H7 (cell line): ENCODE results near the gene VPS9D1. TPM values are rescaled to one million over a fixed set of nuclear protein-coding genes. Genes with fewer than 3 reads are reported as not detected.

Experiments
- DNase-seq: peaks from one replicate; pipeline ENCODE4 v3.0.0; 2012
- H3K27me3 ChIP-seq: 2 replicates; pipeline ENCODE4 v1.6.0; 2011; ENCODE audit warnings: mild to moderate bottlenecking, low read length; ENCODE audit not compliant: control insufficient read depth, insufficient read depth
- H3K36me3 ChIP-seq: replicated peaks from 2 replicates; pipeline ENCODE4 v1.5.1; 2011; ENCODE audit warnings: low read length; ENCODE audit not compliant: control insufficient read depth, insufficient read depth
- H3K4me3 ChIP-seq: 2 replicates; pipeline ENCODE4 v1.5.1; 2011; ENCODE audit warnings: low read depth, mild to moderate bottlenecking, control low read depth, low read length, moderate library complexity; ENCODE audit not compliant: insufficient read depth
- total RNA-seq: library from RNA; depleted of rRNA; stranded (reverse); fragments of >200 nt; shearing (Covaris generic); gene quantifications from 2 replicates; pipeline ENCODE4 v1.2.3, GENCODE V29; 2014; rRNA removed

Gene VPS9D1, protein sequence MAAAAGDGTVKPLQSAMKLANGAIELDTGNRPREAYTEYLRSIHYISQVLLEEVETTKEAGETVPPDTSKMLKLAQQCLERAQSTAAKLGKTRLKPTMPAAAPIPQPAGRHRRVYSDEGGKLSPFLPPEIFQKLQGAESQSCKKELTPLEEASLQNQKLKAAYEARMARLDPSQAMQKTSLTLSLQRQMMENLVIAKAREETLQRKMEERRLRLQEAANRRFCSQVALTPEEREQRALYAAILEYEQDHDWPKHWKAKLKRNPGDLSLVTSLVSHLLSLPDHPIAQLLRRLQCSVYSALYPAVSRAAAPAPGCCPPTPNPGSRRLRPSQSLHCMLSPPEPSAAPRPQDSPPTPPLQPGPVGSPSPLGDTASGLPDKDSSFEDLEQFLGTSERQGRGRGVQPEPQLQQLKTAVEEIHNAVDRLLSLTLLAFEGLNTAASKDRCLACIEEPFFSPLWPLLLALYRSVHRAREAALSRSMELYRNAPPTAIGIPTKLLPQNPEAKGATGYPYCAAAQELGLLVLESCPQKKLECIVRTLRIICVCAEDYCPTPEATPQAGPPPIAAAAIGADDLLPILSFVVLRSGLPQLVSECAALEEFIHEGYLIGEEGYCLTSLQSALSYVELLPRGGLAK
- 1.9 and 4.5 TPM in 2 replicates for total RNA-seq

DNA sequence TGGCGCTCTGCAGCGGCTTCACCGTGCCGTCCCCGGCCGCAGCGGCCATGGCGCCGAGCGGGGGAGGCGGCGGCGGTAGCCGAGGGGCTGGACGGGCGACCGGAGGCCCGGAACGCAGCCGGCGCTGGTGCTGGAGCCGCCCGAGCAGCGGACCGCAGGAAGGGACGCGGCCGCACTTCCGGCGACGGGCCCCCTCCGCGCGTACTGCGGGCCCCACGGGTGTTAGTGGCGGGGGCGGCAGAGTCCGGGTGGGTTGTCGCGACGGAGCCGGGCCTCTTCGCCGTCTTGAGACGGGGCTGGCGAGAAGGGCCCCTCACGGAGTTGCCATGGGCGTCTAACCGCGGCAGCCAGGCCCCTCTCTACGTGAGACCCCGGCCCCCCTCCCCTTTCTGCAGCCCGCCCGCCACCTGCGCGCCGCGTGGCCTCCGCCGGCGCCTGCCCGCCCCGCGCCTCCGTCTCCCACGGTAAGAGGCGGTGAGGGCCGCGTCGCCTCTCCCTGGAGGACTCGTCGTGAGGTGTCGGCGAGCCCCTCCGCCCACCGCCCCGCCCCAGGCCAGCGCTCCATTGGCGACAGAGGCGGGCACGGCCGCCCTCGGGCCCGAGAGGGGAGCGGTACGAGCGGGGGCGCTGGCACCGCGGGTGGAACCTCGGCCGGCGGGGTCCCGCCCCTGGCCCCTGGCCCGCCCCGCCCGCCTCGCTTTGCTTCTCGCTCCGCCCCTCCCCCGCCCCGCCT, at the start of gene VPS9D1, which contains the start of gene ZNF276:
VPS9D1 (minus strand) TSS at position 86 of the 733 bp plus-strand sequence; CDS start at position 49, 37 bp downstream.
ZNF276 (plus strand) TSS at position 725 of the 733 bp plus-strand sequence. CDS start 104 bp downstream, outside the sequence.
- Histone ChIP-seq H3K36me3 (no peaks in the 10 kb centered on the region; the same call in 1 of the 2 replicates), H3K27me3 (peaks cover 20% of the 10 kb centered on the region), H3K4me3 (peak within 1 kb of the TSS; percentile 70)
- DNase-seq = peak; percentile 97

DNA sequence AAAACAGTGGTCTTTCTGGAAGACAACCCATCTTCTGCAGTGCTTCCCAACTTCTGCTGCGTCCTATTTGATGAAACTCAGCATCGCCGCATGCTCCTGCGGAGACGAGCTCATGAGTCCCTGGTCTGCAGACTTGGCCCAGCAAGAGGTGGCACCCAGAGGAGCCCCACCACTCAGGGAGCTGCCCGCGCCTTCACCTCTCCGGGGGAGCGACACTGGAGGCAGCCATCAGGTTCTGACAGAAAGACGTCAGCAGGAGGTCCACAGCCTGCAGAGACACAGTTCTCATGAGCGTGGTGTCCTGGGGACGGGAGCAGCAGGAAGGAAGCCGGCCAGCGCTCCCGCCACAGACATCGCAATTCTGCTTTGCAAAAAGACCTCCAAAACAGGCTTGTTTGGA, 49.7 kb upstream of the VPS9D1 start:
- H3K36me3 ChIP-seq = peaks cover 45% of the 10 kb centered on the region
- peak; percentile 34 for DNase-seq
- no peak overlapping the region for H3K4me3 ChIP-seq
- H3K27me3 ChIP-seq = no peaks in the 10 kb centered on the region

DNA sequence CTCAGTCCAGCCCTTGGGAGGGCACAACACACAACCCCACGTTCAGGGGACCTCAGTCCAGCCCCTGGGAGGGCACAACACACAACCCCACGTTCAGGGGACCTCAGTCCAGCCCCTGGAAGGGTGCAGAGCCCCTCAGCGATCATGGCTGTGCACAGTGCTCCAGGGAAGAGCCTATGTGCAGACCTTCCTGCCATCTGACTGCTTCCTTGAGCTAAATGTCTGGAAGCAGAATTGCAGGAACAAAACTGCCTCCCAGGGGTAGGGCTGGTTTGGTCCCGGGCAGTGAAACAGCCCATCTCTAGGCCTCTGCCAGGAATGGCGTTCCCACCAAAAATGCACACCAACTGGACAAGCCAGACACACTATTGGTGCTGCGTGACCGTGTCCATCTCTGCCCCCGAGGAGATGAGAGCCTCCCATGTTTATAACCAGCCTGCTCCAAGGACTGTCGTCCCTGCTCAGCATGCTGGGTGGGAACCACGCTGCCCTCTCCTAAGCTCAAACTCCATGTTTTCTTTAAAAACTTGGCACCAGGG, 44.7 kb upstream of the VPS9D1 start:
- H3K27me3 ChIP-seq = no peaks in the 10 kb centered on the region
- peak; percentile 16 for DNase-seq
- no peak overlapping the region for H3K4me3 ChIP-seq
- peaks cover 43% of the 10 kb centered on the region for H3K36me3 ChIP-seq

DNA sequence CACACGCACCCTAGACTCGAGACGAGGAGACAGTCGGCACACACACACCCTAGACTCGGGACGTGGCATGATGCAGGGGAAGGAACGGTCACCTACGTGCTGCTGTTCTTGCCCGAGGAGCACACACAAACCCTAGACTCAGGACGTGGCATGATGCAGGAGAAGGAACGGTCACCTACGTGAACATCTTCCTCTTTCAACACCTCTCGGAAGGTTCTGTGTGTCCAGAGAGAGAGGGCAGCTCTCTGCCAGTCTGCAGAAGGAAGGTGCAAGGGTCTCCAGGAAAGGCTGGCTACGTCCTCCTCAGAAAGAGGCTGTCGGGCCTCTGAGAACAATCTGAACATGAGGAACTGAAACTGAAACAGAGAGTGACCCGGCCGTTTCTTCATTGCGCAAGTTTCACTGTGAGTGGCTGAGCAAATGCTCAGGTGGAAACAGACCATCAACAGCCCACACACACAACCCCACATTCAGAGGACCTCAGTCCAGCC, 44.1 kb upstream of the VPS9D1 start:
- peak; percentile 8 for DNase-seq
- Histone ChIP-seq H3K36me3 (peaks cover 38% of the 10 kb centered on the region), H3K4me3 (no peak overlapping the region), H3K27me3 (no peaks in the 10 kb centered on the region)

DNA sequence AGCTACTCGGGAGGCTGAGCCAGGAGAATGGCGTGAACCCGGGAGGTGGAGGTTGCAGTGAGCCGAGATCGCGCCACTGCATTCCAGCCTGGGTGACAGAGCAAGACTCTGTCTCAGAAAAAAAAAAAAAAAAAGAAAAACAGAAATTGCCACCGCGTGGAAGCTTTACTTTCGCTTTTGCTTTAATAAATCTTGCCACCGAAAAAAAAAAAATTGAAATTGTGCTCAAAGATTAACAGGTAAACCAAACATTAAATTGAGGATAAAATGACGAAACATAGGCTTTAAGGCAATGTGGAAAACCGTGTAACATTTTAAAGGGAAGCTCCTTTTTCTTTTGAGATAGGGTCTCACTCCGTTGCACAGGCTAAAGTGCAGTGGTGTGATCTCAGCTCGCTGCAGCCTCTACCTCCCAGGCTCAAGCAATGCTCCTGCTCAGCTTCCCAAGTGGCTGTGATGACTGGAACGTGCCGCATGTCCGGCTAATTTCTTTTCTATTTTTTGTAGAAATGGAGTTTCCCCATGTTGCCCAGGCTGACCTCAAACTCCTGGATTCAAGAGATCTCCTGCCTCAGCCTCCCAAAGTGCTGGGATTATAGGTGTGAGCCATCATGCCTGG, 40.7 kb upstream of the VPS9D1 start:
- H3K27me3 ChIP-seq = no peaks in the 10 kb centered on the region
- peaks cover 46% of the 10 kb centered on the region for H3K36me3 ChIP-seq
- H3K4me3 ChIP-seq = no peak overlapping the region
- no peak for DNase-seq

DNA sequence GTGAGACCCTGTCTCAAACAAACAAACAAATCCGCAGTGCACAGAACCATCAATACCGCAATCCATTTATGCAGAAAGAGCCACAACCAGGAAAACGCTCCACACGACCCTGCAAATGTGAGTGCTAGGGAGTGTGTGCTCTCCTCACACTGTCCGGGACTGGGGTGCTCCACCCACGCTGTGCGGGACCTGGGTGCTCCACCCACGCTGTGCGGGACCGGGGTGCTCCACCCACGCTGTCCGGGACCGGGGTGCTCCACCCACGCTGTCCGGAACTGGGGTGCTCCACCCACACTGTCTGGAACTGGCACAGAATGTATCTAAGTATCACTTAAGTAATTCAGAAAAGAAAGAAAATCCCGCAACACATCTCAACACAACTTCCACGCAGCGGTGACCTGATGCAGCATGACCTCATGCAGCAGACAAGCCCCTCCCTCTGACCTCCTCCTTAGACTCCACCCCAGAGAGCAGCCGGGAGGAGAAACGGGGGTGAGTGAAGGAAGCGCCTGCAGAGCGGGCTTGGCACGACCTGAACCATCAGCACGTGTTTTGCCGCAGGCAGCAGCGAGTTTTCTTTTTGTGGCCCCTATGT, 39.1 kb upstream of the VPS9D1 start:
- H3K36me3 ChIP-seq = peaks cover 39% of the 10 kb centered on the region
- DNase-seq = no peak
- no peak overlapping the region for H3K4me3 ChIP-seq
- H3K27me3 ChIP-seq = no peaks in the 10 kb centered on the region

DNA sequence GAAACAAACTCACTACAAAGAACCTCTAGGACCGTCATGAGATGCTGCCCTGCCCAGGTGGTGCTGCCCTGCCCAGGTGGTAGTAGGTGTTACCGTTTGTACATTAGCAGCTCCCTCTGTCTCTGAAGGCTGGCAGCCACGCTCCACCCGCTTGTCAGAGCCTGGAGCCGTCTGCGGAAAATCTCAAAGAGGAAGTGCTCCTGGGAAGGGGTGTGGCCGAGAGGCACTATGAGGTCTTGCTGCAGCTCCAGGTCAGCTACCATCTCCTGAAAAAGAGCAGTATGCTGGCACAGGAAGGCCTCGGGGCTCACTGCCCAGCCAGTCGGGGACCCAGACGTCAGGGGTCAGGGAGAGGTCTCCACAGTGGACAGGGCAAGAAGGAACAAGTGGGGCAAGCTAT, 28.9 kb upstream of the VPS9D1 start:
- Histone ChIP-seq H3K27me3 (no peaks in the 10 kb centered on the region), H3K36me3 (peaks cover 30% of the 10 kb centered on the region), H3K4me3 (no peak overlapping the region)
- no peak for DNase-seq

DNA sequence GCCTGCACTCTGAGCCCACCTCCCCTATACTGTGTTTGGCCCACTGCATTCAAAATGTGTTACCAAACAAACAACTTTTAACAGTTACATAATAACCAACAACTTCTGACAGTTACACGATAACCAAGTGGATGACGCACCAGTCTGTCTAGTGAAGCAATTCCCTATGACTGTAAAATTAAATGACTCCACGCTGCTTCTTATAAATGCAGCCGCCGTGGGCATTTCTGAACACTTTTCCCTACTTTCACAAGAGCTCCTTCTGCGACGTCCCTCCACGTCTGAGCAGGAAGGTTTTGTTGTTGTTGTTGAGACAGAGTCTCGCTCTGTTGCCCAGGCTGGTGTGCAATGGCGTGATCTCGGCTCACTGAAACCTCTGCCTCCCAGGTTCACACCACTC, 28.2 kb upstream of the VPS9D1 start:
- no peaks in the 10 kb centered on the region for H3K27me3 ChIP-seq
- H3K4me3 ChIP-seq = no peak overlapping the region
- DNase-seq = no peak
- H3K36me3 ChIP-seq = peaks cover 34% of the 10 kb centered on the region

DNA sequence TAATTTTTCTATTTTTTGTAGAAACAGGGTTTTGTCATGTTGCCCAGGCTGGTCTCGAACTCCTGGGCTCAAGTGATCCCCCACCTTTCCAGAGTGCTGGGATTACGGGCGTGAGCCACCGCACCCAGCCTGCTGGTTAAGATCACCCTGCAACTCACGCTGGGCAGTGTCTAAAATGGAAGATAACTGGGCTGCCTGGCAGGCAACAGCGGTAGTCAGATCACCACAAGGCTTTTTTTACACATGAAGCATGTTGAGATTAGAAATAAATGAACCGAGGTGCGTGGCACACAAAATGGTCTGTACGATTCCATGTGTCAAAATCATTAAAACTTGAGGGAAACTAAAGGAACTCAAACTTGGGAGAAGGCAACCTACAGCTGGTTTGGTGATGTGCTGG, 27.4 kb upstream of the VPS9D1 start:
- H3K27me3 ChIP-seq = no peaks in the 10 kb centered on the region
- peaks cover 34% of the 10 kb centered on the region for H3K36me3 ChIP-seq
- no peak for DNase-seq
- H3K4me3 ChIP-seq = no peak overlapping the region

- H3K36me3 ChIP-seq = peaks cover 40% of the 10 kb centered on the region
- H3K27me3 ChIP-seq = no peaks in the 10 kb centered on the region
- DNase-seq = no peak
- no peak overlapping the region for H3K4me3 ChIP-seq
These were observed 25.3 kb upstream of the VPS9D1 start for GRCh38 chr16:89746043-89746442.

GRCh38 chr16:89744813-89745212, 24.1 kb upstream of the VPS9D1 start:
- no peak overlapping the region for H3K4me3 ChIP-seq
- DNase-seq = no peak
- peaks cover 42% of the 10 kb centered on the region for H3K36me3 ChIP-seq
- H3K27me3 ChIP-seq = no peaks in the 10 kb centered on the region

- no peaks in the 10 kb centered on the region for H3K27me3 ChIP-seq
- H3K36me3 ChIP-seq = peaks cover 50% of the 10 kb centered on the region
- H3K4me3 ChIP-seq = no peak overlapping the region
- DNase-seq = no peak
These were observed 22.2 kb upstream of the VPS9D1 start for GRCh38 chr16:89742948-89743347.

GRCh38 chr16:89741342-89742014, 20.8 kb upstream of the VPS9D1 start:
- no peak overlapping the region for H3K4me3 ChIP-seq
- no peak for DNase-seq
- H3K36me3 ChIP-seq = peaks cover 53% of the 10 kb centered on the region
- H3K27me3 ChIP-seq = no peaks in the 10 kb centered on the region
